ENCODE results near the gene GIMAP8. TPM values are rescaled to one million over a fixed set of nuclear protein-coding genes. Genes with fewer than 3 reads are reported as not detected.
"Not testable (repeated sequence)": the region's sequence is repeated elsewhere in the genome, so short reads cannot be mapped to it uniquely, and the experiment has no call there.

Gene GIMAP8
- total RNA-seq, 1 donor from 2014 or later, result 14.9 TPM

- intact Hi-C loops (cut with DNase I); DNase-seq (ENCODE audit: missing footprints); ATAC-seq: not testable (repeated sequence)
These were observed 72.5 kb downstream of the GIMAP8 start for GRCh38 chr7:150522931-150523330.

GRCh38 chr7:150524018-150524417 lies 73.6 kb downstream of the GIMAP8 start:
- DNase-seq (ENCODE audit: missing footprints), result no peak
- intact Hi-C loops (cut with DNase I), result no loop called here
- no peak for ATAC-seq

Other genes with a start within 250 kb of the GIMAP8 start
- gene LRRC61, start 127.3 kb upstream of the GIMAP8 start, total RNA-seq, result 4.7 TPM
- 5.7 TPM for gene ACTR3C, start 127.1 kb upstream of the GIMAP8 start, total RNA-seq
- gene RARRES2, start 109.0 kb upstream of the GIMAP8 start, total RNA-seq, result 32.6 TPM
- 111 TPM for gene REPIN1, start 81.8 kb upstream of the GIMAP8 start, total RNA-seq
- gene ZNF775, start 71.3 kb upstream of the GIMAP8 start, total RNA-seq, result 3.3 TPM
- gene GIMAP7, start 64.2 kb downstream of the GIMAP8 start, total RNA-seq, result 21.4 TPM
- 38.4 TPM for gene GIMAP4, start 116.8 kb downstream of the GIMAP8 start, total RNA-seq
- gene GIMAP6, start 181.8 kb downstream of the GIMAP8 start, total RNA-seq, result 33.5 TPM
- gene GIMAP2, start 235.1 kb downstream of the GIMAP8 start, total RNA-seq, result 6.2 TPM